T-helper 1 cell (primary cell): Measurements from ENCODE around the gene LONRF2.
"Not testable (repeated sequence)": the region's sequence is repeated elsewhere in the genome, so short reads cannot be mapped to it uniquely, and the experiment has no call there.

Experiments used
- DNase-seq, 5 donors: peaks; one replicate each; pipeline ENCODE4 v3.0.0-alpha.2; 2012 to 2020
- total RNA-seq, 4 donors: gene quantifications; one replicate each; lab custom pipeline; 2026; lab: John Stamatoyannopoulos, UW

LONRF2 gene
- 0 to 1.8 (median 0.85) reads per million in 4 donors for total RNA-seq

DNA sequence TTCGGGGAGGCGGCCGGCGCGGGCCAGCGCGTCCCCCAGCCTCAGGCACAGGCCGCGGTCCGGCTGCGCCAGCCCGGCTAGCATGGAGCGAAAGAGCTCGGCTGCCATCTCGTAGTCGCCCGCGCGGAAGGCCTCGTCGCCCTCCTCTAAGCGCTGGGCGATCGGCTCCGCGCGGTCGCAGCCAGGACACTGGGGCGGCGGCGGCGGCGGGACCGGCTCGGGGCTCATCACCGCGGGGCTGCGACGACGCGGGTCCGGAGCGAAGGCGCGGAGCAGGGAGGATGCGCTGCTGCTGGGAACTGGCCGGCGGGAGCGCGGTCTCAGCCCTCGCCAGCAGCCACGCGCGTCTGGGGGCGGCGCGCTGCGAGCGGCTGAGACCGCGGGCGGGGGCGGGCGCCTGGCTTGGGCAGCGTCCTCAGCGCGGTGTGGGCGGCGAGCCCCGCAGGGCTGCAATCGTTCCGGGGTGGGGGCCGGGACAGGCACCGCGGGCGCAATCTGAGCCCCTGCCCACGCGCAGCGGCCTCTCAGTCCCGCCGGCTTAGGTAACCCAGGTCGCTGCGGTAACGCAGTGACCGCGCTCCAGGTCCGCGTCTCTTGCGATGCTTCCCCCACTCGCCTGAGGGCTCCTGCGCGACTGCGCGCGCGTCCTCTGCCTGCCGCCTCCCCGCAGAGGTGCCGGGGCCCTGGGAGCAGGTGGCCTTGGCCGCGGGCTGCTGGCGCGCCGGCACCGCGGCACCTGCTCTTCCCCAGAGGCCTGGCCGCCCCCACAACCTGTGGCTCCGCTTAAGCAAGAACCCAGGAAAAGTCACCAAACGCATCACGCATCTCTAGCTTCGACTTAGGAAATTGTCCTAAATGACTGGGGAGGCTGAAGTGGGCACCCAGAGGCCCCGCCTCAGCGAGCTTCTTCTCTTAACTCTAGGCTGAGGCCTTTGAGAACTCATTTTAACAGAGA, at the start of gene LONRF2:
Gene LONRF2 (minus strand): TSS at position 636 of the 955 bp plus-strand sequence. CDS start 408 bp downstream, at position 228.
- DNase-seq: no peak

DNA sequence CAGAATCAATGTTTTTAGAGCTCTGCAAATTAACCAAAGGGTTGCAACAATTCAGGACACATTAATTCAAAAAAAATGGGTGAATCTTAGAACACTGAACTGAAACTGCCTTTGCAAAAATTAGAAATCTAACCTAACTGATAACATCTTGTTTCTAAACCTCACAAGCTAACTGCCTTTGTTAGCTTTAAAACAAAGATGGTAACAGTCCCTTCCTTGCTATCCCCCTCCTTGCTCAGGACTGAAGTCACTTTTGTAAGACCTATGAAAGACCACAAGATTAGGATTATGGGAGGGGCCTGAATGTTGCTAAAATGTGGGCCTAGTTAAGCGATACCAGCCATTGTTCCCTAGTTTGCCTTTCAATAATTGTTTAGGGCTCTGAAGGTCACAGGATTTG, 44.9 kb upstream of the LONRF2 start:
- DNase-seq: peak in 1 of 5 donors; percentile 27

DNA sequence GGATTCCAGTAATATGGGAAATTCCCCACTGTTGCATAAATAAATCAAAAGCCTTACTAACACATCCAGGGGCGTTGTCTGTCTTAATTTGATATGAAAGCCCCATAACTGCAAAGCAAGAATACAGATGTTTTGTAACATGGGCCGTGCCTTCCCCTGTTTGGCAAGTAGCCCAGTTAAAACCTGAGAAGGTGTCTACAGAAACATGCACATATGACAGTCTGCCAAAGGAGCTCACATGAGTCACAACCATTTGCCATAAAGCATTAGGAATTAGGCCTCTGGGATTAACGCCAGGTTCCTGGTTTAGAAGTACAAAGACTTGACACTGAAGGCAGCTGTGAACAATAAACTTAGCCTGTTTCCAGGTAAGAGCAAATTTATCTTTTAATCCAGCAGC, 43.1 kb upstream of the LONRF2 start:
- DNase-seq: no peak

DNA sequence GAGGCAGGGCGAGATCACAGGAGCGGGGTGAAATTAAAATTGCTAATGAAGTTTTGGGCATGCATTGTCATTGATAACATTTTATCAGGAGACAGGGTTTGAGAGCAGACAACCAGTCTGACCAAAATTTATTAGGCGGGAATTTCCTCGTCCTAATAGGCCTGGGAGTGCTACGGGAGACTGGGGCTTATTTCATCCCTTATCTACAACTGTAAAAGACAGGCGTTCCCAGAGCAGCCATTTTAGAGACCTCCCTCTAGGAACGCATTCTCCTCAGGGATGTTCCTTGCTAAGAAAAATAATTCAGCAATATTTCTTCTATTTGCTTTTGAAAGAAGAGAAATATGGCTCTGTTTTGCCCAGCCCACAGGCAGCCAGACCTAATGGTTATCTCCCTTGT, 40.0 kb upstream of the LONRF2 start:
- DNase-seq: not testable (repeated sequence)

DNA sequence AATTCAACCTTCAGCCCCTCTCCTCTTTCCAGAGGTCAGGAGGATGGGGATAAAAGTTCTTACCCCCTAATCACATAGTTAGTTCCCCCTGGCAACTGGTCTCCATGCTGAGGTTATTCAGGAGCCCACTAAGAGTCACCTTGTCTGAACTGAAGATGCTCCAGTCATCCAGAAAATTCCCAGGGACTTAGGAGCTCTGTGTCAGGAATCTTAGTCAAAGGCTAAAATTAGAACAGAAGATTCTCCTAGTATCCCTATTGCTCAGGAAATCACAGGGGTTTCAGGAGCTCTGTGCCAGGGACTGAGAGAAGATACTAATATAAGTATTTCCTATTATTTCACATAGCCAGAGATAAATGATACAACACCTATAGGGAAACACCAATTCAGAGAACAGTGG, 37.3 kb upstream of the LONRF2 start:
- DNase-seq: no peak

DNA sequence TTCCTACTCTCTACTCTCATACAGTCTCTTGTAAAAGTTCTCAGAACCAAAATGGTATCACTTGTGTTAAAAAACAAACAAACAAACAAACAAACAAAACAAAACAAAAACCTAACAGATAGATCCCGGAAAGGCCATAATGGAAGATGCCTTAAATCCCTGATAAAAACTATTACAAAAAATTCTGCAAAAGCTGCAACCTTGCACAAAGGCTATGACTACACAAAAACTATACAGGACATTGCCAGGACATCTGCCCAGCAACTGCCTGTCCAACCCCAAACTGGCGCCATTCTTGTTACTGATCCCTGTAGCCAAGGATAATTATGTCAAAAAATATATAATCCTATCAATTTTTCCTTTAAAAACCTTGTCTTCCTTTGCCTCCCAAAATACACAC, 36.3 kb upstream of the LONRF2 start:
- no peak for DNase-seq

DNA sequence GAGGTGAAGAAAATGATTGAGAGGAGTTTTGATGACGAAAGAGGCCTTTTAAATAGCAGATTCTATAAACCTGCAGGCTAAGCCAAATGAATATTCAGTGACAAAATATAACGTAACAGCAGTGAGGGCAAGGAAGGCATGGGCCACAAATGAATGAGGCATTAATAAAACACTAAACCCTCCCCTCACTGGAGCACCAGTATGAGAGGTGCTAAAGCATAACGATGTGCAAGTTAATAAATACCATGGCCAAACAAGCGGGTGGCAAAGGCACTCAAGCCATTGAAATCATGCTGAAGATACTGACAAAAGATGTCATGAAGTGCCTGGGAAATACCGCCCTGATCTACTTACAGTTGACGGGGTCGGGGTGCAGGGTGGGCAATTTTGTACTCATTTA, 30.2 kb upstream of the LONRF2 start:
- DNase-seq: no peak

DNA sequence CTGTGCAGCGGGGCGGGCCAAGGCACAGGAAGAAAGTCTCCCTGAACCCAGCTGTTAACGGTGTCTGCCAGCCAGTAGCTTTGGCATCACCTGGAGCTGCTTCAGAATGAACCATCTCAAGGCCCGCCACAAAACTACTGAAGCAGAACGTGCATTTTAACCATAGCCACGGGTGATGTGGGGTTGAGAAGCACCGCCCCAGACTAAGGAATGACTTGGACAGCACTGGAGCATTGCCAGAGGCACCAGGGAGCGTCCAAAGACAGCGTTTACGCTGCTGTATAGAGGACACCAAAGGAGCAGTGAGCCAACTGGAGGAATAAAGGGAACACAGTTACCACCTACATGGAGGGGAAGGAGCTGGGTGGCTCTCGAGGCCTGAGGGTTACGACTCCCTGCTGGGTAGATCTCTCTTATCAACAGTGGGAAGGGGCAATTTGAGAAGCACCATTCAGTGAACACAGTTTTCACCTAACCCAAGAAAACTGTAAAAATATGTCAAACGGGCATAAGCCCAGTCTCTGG, 28.4 kb upstream of the LONRF2 start:
- no peak for DNase-seq

DNA sequence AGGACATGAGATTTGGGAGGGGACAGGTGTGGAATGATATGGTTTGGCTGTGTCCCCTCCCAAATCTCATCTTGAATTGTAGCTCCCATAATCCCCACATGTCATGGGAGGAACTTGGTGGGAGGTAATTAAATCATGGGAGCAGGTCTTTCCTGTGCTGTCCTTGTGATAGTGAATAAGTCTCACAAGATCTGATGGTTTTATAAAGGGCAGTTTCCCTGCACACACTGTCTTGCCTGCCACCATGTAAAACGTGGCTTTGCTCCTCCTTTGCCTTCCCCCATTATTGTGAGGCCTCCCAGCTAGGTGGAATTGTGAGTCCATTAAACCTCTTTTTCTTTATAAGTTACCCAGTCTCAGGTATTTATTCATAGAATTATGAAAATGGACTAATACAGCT, 22.8 kb upstream of the LONRF2 start:
- not testable (repeated sequence) for DNase-seq

DNA sequence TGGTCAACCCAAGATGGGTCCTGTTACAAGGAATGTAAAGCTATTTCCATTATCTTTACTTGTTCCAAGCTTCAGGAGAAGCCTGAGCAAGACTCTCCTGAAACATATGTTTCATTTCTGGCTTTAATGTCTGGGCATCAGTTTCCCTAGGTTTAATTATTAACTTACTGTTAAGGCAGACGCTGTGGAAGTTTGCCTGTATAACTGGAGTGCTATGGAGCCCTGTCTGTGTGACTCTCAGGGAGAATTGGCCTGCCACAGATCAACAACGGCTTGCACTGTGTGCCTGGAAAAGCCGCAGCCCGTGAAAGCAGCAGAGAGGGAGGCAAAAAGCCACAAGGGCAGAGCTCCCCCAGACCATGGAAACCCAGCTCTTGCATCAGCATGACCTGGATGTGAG, 22.1 kb upstream of the LONRF2 start:
- DNase-seq: no peak

DNA sequence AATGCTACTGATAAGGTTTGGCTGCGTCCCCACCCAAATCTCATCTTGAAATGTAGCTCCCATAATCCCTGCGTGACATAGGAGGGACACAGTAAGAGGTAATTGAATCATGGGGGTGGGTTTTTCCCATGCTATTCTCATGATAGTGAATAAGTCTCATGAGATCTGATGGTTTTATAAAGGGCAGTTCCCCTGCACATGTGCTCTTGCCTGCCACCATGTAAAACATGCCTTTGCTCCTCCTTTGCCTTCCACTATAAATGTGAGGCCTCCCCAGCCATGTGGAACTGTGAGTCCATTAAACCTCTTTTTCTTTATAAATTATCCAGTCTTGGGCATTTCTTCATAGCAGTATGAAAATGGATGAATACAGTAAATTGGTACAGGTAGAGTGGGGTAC, 20.2 kb upstream of the LONRF2 start:
- not testable (repeated sequence) for DNase-seq

DNA sequence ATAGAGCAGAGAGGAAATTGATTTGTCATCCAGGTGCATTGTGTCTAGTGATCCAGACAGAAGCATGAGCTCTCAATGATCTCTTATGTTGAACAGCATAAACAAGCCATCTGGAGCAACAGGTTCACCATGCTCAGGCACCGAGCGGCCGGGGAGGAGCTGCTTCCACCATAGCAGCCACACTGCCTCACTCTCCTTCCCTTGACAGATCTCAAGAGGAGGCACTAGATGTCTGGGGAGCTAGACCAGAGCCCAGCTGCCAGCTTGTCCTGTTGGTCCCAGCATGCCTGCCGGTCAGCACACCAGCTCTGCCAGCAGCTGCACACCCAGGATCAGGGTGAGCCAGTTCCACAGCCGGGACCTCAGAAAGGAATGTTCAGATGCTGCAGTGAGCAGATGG, 17.5 kb upstream of the LONRF2 start:
- no peak for DNase-seq

DNA sequence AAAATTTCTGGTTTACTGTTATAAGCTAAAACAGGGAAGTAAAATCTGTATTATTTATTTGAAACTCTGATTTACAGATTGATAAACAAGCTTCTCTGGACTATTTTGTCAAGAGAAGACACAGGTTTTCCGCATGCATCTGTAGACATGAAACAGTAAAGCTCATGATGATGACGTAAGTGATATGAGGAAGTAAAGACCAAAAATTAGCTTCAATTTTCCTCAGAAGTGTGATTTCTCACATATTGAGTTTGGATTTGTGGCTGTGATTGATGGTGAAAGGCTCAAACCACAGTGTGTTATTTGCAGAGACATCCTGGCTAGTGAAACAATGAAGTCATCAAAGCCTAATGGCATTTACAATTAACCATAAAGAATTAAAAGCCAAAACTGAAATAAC, 12.6 kb upstream of the LONRF2 start:
- DNase-seq: no peak

DNA sequence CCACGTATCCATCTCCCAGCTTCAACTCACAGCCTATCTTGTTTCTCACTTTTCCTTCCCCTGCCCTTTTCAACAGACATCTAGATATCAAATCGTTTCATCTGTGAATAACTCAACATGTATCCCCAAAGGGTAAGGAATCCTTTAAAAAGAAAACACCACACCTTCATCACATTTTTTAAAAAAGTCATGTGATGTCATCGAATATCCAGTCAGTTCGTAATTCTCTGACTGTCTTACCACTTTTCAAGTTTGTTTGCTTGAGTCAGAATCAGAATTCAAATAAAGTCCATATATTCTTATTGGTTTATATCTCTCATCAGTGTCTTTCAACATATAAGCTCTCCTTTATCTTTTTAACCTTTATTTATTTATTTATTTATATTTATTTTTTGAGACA, 5.4 kb upstream of the LONRF2 start:
- DNase-seq: no peak

DNA sequence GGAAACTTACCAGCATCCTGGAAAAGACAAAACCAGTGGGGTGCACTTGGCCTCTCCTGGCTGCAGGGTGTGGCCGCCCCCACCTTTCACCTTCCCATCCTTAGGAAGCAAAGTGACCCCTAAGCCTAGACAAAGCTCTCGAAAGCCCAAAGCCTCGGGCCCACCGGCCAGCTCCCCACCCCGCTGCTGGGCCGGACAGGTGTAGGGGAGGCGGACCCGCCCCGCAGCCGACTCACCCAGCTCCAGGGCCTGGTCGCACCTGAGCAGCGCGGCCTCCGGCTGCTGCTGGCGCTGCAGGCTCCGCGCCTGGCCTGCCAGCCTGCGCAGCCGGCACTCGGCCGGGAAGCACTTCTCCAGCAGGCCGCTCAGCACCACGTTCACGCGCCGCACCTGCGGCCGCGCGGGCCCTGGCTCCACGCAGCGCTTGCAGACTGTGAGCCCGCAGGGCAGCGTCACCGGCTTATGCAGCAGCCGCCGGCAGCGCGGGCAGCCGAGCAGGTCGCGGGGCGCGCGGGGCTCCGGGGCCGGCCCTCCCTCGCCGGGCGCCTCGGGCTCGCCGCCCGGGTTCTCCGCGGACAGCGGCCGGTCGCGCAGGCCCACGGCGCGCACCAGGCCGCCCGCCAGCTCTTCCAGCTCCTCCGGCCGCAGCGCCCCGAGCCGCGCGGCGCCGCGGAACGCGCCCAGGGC, 979 bp downstream of the LONRF2 start:
- DNase-seq: peak in 1 of 5 donors; percentile 14

DNA sequence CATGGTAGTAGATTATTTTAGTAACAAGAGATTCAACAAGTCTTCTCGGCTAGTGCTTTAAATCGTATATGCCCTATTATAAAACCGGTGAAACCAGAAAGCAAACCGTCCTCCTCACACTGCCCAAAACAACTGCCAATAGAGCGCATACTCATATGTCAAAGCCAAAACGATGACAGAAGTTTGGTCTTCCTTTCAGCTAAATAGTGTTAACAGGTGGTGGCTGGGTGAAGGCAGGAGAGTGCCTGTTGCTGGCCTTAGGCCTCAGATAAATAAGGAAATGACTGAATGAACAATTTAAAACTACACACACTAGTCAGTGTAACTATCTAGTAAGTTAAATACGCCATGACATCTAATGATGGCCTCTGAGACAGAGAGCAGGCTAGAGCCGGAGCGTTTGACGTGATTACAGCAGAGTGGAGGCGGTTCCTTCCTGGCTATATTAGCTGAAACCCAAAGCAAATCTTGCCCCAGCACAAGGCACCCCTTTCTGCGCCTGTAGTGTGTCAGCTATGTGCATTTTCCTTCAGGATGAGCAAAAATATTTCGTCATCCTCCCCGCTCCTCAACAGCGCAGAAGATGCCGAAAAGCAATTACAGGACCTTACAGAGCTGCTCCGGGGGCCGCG, 1.6 kb downstream of the LONRF2 start:
- no peak for DNase-seq

DNA sequence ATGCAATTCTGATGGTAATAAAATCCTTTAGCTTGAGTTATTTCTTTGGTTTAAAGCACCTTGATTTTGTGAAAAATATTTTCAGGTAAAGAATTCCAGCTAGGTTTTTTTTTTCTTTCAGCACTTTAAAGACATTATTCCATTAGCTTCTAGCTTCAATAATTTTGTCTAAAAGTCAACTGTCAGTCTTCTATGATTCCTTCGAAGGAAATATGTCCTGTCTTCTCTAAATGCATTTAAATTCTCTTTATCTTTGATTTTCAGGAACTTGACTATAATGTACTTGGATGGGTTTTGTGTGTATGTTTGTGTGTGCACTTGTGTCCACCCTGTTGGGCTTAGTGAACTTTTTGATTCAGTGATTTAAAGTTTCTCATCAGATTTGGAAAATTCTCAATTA, 4.7 kb downstream of the LONRF2 start:
- DNase-seq: no peak

DNA sequence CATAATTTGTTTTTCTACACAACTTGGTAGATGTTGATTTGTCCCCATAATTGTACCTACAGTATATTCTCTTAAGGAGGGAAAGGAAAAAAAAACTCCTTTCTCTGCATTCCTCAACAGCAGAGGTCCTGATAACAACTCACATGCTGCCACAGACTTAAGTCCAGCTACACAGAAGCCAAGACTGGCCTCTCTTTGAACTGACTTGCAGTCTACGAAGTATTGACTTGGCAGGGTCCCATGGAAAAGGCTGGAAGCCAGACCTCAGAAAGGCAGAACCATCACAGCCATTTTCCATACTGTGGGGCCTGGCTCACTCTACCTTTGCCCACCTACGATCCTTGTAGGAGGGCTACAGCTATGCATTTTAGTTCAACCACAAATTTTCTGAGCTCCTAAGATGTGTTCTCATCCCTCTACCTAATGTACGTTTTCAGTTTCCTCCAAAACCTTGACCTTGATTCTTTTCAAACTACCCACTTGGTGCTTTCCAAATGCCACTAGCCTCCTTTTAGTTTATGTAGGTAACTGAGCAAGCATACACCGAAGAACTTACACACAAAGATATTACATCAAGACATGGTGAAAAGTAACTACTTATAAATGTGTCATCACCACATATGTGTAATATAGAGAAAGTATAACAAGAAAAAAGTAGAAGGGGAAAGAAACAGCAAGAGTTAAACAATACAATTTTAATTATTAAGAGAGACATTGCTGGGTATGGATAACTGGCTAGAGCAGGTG, 12.2 kb downstream of the LONRF2 start:
- no peak for DNase-seq

DNA sequence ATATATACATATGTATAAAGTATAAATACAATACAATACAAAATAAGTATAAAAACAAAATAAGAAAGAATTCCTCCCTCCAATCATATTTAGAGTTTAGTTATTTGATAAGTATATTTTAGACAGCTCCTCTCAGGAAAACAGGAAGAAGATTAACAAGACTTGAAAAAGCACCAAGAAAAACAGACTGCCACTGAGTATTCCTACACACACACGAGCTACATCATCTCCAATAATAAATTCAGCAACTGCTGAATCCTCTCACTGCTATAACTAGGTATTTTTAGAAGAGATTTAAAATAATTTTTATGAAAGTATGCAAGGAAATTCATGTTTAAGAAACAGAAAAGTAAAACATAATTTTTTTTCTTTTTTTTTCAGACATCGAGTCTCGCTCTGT, 13.0 kb downstream of the LONRF2 start:
- no peak for DNase-seq

DNA sequence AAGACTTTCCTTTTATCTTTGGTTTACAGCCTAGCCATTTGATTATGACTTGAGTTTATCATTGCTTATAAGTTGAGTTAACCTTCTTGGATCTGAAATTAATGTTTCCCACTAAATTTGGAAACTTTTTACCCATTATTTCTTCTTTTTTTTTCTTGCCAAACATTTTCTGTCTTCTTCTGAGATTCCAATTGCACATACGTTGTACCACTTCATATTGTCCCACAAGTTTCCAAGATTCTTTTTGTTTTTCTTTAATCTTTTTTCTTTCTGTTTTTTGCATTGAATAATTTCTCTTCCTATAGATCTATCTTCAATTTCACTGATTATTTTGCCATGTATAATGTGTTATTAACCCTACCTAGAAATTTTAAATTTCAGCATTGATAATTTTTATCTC, 18.6 kb downstream of the LONRF2 start:
- DNase-seq: no peak

DNA sequence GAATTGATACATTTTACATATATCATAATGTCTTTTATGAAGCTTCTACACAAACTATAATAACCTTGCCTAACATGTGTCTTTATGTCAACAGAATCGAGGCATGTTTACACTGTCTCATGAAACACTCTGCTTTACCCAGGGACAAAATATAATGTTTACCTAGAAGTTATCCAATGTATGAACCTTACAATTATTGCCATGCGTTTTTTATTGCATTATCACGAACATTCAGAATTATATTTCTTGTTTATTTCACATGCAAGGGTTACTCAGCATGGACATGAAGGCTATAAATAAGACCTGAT, 19.8 kb downstream of the LONRF2 start:
- no peak for DNase-seq

DNA sequence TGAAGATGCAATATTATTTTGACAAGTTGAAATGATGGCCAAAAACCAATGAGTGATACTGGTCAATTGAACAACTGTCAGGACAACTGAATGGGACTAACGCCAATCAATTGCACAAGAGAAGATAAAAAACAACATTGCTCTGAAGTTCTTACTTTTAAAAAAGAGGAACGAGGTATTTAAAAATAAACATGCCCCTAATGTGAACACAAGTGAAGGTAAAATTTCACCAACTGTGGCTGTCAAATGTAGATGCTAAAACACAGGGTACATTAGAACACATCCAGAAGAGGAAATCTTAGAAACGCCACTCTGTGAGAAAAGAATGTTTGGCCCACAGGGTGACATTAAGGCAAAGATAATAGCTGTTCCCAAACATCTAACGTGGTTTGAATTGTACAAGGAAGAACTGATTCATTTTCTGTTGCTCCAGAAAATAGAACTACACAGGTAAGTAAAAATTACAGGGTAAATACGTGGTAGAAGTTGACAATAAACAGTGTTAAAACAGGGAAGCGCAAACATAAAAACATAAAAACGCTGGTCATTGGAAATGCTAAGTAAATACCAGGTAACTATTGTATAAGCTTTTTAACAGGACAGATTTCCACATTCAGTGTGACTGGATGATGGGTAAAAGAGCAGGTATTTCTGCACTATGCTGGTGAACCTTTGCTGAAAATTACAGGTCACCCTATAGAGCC, 20.3 kb downstream of the LONRF2 start:
- DNase-seq: no peak
